Superior temporal gyrus (tissue), 1 donor: Measurements from ENCODE around the gene EIF3M.
"Not testable (repeated sequence)": the region's sequence is repeated elsewhere in the genome, so short reads cannot be mapped to it uniquely, and the experiment has no call there.

Source experiments
- DNase-seq: peaks from one replicate; pipeline ENCODE4 v3.0.0-alpha.2; 2016; ENCODE audit errors: extremely low spot score

EIF3M gene

DNA sequence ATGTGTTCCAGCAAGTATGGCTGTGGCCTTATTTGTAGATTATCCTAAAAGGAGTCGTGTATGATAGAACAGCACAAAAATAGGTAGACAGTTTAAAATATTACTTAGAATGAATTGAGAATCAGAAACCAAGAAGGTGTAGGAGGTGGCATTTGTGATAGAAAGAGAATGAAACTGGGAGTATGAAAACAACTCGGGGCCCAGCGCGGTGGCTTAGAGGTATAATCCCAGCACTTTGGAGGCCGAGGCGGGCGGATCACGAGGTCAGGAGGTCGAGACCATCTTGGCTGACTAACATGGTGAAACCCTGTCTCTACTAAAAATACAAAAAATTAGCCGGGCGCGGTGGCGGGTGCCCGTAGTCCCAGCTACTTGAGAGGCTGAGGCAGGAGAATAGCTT lies 12.5 kb downstream of the EIF3M start:
- not testable (repeated sequence) for DNase-seq

DNA sequence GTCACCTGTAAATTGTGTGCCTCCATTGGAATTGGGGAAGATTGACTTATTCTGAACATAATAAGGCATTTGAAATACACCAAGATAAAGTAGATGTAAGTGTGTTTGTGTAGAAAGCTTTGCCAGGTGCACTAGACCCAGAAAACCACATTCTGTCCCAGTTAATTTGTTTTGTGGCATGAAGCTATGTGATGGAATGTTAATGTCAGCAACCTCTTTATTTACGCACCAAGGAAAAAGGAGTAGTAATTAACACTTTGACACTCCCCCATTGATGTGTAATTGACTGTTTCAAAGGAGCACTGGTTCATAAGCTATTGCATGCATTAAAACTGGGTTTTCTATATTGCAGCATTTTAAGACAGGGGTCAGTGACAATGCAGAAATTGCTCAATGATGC lies 14.3 kb downstream of the EIF3M start:
- no peak for DNase-seq

DNA sequence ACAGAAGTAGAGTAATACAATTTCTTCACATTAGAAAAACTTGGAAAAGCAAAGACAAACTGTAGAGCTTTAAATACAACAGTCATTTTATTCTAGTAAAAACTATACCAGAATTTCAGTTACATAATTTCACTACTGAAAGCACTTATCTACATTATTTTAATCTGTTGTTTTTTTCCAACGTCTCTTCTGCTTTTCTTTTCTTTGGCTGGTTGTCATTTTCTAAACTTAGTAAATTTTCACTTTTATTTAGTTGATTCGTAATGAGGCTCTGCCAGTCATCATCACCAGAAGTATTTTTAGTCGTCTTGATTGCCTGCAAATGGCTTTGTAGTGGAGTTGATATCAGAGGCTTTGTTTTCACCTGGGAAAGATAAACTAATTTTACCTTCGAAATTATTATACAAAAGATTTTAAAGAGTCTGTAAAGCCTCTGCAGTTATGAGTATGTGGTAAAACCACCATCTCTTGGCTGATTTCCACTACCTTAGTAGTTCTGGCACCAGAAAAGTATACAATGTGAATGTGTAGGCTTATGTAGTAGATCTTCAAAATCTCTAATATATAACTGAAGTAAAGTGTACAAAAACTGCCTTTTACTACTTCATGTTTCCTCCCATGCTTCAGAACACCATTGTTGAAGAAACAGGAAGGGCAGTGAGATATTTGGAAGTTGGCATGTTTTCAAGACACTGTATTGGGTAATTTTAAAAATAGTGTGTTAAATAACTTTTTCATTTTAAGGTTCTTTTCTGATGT lies 19.2 kb downstream of the EIF3M start:
- DNase-seq, result no peak

DNA sequence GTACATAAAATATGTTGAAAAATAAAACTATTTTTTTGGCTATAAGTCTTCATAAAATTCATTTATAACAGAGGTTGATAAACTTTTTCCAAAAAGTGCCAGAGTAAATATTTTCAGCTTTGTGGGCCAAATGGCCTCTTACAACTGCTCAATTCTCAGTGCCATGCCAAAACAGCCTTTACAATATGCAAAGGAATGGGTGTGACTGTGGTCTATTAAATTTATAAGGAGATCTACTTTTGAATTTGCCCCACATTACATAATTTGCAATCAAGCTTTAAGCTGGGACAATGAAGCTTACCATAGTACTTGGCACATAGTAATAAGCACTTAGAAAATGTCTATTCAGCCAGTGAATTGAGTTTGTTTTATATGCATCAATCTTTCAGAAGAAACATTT lies 22.6 kb downstream of the EIF3M start:
- DNase-seq, result no peak

DNA sequence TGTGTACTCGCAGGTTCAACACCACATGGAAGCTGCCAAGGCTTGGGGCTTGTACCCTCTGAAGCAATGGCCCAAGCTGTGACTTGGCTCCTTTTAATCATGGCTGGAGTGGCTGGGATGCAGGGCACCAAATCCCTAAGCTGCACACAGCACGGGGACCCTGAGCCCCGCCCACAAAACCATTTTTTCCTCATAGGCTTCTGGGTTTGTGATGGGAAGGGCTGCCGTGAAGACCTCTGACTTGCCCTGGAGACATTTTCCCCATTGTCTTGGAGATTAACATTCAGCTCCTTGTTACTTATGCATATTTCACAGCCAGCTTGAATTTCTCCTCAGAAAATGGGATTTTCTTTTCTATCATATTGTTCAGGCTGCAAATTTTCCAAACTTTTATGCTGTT lies 25.2 kb downstream of the EIF3M start:
- DNase-seq, result not testable (repeated sequence)

DNA sequence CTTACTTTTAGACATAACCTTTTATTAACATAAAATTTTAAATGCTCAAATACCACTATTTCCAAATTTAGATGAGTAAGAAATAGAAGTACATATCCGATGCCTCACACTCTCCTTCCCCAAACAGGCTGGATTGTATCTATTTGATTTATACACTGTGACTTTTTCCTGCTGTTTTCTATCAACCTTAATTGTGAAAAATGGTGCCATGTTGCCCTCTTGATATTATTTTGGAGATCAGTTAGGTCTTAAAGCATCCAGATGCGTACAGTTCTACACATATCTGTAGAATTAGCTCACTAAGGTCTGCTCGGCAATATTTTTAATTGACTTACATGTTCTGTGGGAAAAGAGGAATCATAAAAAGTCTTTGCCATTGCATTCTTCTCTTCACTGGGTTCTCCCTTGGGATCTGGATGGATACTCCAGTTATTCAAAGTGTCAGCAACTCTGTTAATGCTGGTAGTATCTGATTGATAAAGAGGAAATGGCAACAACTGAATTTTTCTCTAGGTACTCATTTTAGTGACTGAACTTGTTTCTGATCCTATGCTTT lies 27.2 kb downstream of the EIF3M start:
- no peak for DNase-seq

DNA sequence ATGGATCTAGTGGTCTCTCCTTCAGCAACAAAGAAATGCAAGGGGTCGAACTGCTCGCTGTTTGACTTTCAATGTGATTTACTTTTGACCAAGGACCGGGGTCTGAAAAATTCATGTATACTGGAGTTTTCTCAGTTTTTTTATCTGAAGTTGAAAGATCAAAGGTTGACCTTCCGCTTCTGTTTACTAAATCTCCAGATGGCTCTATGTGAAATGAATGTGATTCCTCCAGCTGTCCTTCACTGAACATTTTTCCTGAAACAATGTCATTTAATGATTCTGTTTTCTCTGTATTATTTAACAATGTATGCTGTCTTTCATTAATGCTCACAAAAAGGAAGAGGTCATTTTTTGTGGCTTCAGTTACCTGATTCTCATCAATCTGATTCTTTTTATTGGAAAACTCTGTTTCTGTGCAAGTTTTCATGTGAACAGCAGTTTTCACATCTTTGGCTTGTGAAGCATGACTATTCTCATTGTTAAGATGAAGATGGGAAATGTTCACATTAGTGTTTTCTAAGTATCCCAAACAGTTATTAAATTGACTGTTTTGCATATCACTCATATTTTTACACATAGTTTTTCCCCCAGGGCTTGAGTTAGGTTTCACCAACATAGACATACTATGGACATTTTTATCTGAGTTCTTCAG lies 30.0 kb downstream of the EIF3M start:
- no peak for DNase-seq

DNA sequence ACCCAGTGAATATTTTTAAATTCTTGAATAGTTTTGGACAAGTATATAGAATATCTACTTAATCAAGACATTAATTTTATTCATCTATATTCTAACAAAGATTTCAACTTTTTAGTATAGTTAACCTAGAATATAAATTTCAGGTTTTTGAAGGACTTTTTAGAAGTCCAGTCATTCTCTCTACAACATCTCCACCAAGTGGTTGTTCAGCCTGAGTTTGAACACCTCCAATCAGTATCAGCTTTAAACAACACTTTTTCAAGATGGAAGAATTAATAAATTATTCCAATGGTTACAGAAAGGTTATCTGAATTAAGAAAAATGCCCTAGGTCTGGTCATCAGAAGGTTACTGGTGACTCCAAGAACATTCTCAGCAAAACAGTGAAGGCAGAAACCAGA lies 31.8 kb downstream of the EIF3M start:
- DNase-seq, result no peak

DNA sequence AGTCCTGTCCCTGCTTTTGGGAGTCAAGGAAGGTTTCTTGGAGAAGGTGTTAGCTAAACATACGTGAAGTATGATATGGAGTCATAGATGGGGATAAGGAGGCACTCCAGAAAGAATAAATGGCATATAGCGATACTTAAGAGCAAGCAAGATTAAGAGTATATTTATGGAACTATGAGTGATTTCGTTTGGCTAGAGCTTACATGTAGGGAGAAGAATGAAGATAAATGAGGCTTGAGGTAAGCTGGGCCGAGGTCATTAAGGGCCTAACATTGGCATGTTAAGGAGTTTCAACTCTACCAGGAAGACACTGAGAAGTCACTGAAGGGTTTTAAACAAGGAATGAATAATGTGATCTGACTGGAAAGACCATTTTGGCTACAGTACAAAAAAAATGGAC lies 33.3 kb downstream of the EIF3M start:
- no peak for DNase-seq

DNA sequence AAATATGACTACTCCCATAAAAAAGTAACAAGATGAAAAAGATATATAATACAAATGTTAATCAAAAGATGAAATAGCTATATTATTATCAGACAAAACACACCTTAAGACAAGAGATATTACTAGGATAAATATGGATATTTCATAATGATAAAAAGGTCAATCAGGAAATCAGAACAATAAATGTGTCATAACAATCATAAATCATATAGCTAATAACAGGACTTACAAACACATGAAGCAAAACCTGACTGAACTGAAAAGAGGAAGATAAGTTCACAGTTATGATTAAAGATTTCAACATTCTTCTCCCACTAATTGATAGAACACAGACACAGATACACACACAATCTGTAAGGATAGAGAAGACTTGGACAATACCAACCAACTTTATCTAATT lies 47.2 kb downstream of the EIF3M start:
- no peak for DNase-seq

DNA sequence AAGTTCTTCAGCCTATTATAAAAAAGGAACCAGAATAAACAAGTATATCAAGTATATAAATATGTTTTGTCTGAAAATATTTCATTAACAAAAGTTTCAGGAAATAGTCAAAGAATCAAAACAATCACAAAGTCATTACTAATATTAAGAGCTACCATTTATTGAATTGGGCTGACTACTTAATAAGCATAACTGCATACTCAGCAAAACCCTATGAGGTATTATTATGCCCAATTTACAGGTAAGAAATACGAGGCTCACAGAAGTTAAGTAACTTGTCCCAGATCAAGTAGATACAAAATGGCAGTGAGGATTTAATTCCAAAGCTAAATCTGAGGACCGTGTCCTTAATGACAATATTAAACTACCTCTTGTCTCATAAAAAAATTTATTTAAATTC lies 52.2 kb downstream of the EIF3M start:
- no peak for DNase-seq

DNA sequence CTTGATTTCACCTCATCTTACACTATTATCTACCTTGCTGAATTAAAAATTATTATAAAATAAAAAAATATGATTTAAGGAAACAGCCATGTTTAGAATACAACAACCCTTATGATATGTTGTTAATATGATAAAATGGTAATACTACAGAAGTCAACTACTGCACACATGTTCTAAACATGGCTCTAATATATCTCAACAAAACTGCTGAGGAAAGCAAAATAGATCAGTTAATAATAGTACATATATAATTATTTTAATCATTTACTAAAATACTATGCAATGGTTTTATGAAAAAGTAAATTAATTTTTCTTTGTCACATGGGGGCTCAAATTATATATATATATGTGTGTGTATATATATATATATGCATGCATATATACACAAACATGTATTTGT lies 57.7 kb downstream of the EIF3M start:
- no peak for DNase-seq

DNA sequence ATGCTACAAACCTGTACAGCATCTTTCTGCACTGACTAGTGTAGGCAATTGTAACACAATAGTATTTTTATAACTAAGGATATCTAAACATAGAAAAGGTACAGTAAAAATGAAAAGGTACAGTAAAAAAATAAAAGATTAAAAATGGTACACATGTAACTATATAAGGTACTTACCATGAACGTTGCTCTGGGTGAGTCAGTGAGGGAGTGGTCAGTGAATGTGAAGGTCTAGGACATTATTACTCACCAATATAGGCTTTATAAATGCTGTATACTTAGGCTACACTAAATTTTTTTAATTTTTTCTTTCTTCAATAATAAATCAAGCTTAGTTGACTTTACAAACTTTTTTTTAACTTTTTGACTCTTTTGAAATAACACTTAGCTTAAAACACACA lies 59.9 kb downstream of the EIF3M start:
- no peak for DNase-seq
